SK-N-MC (cell line): ENCODE data around the gene PLN.
A peak's percentile ranks its signal among the peaks of the same experiment; 100 is the strongest.

ENCODE experiments used
- DNase-seq: peaks from one replicate; pipeline ENCODE4 v3.0.0-alpha.2; 2011; ENCODE audit warnings: low read depth, low spot score
- H3K27ac ChIP-seq: fragments of 200-600 bp; sonication (generic); 2 replicates; pipeline ENCODE4 v1.5.1; 2016; ENCODE audit warnings: mixed run types
- H3K36me3 ChIP-seq: fragments of 200-600 bp; sonication (generic); 2 replicates; pipeline ENCODE4 v1.6.1; 2017; ENCODE audit warnings: antibody characterized with exemption, low read length, mixed read lengths; ENCODE audit not compliant: insufficient read depth
- H3K4me3 ChIP-seq: fragments of 200-600 bp; sonication (generic); 2 replicates; pipeline ENCODE4 v1.5.1; 2016
- H3K9ac ChIP-seq: fragments of 200-600 bp; sonication (generic); 2 replicates; pipeline ENCODE4 v1.8.0; 2017; ENCODE audit warnings: mixed run types, mixed read lengths; ENCODE audit not compliant: insufficient read length
- H3K9me3 ChIP-seq: fragments of 200-600 bp; sonication (generic); 2 replicates; pipeline ENCODE4 v1.6.1; 2017; ENCODE audit warnings: low read depth, mild to moderate bottlenecking, antibody characterized with exemption, low read length, moderate library complexity, mixed read lengths
- EZH2 ChIP-seq: fragments of 200-600 bp; sonication (generic); IDR thresholded peaks from one replicate; pipeline ENCODE4 v1.6.1; 2017; ENCODE audit warnings: antibody characterized with exemption
- FOXP2 ChIP-seq: optimal IDR thresholded peaks from 2 replicates; pipeline ENCODE3; 2011; ENCODE audit warnings: mild to moderate bottlenecking, moderate library complexity; ENCODE audit not compliant: insufficient read depth; ENCODE audit errors: extremely low read length, control extremely low read depth
- POLR2AphosphoS5 ChIP-seq: IDR thresholded peaks from 2 replicates; pipeline ENCODE4 v1.6.1; 2012; ENCODE audit warnings: mild to moderate bottlenecking, low read depth, low read length, borderline replicate concordance

PLN gene

GRCh38 chr6:118580585-118581419, 32.7 kb downstream of the PLN start:
- no peak overlapping the region for H3K9ac ChIP-seq
- TF ChIP-seq EZH2 (no peak), FOXP2 (no peak), POLR2AphosphoS5 (no peak)
- H3K36me3 ChIP-seq: no peaks in the 10 kb centered on the region
- no peak overlapping the region for H3K27ac ChIP-seq
- DNase-seq: peak; percentile 44
- H3K9me3 ChIP-seq: no peaks in the 10 kb centered on the region
- H3K4me3 ChIP-seq: no peak overlapping the region

DNA sequence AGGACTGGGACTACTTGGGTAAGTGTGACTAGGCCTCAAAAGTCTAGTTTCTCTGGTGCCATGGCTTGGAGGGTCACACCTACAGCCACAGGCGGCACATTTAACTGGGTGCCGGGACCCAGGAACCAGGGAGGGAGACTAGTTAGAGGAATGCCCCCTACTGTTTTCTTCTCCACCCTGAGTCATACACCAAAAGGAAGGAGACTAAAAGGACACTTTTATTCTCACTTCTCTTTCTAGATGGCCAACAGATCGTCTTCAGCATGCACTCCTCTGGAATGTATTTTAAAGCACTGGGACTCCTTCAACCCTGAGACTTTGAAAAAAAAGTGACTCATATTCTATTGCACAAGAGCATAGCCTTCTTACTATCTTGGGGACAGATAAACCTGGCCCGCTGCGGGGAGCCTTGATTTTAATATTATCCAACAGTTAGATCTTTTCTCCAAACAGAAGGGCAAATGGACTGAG, 33.4 kb downstream of the PLN start:
- H3K36me3 ChIP-seq: no peaks in the 10 kb centered on the region
- no peak for TF ChIP-seq EZH2
- TF ChIP-seq POLR2AphosphoS5: no peak
- TF ChIP-seq FOXP2: no peak
- no peak overlapping the region for H3K9ac ChIP-seq
- no peak overlapping the region for H3K4me3 ChIP-seq
- no peak for DNase-seq
- H3K9me3 ChIP-seq: no peaks in the 10 kb centered on the region
- no peak overlapping the region for H3K27ac ChIP-seq

- Histone ChIP-seq H3K9ac (no peak overlapping the region), H3K9me3 (no peaks in the 10 kb centered on the region), H3K4me3 (no peak overlapping the region), H3K27ac (no peak overlapping the region), H3K36me3 (no peaks in the 10 kb centered on the region)
- no peak for TF ChIP-seq POLR2AphosphoS5
- TF ChIP-seq EZH2: no peak
- no peak for TF ChIP-seq FOXP2
- DNase-seq: no peak
These were observed 36.8 kb downstream of the PLN start for GRCh38 chr6:118584911-118585310.

DNA sequence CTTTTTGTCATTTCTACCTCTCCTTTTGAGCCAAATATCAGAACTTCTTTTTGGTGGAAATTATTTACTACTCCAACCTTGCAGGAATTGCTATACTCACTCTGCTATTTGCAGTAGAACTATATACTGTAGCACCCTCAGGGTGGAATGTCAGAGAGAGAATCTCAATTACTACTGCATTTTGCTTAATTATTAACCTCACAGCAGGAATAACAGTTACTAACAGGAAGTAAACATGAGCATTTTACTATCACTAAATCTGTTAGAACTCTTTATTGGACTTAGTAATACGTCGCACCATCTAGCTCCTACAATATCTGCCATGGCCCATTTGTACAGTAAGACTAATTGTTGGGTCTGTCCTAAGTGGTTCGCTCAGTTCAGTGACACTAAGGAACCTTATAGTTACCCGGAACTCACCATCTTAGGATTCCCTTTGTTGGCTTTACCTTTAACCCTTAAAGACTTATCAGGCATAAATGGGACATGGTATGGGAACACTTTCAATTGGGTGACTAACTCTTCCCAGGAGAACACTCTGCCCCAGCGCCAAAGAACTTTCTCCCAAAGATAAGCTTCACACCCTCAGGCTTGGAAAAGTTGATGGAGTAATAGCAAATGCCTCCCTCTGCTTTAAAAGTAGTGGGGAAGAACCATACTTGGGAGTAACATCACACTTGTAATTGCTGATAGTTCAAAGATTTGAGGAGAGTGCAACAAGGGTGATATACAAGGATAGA, 38.8 kb downstream of the PLN start:
- Histone ChIP-seq H3K27ac (no peak overlapping the region), H3K36me3 (no peaks in the 10 kb centered on the region), H3K9me3 (no peaks in the 10 kb centered on the region), H3K4me3 (no peak overlapping the region), H3K9ac (no peak overlapping the region)
- TF ChIP-seq EZH2: no peak
- TF ChIP-seq FOXP2: no peak
- TF ChIP-seq POLR2AphosphoS5: no peak
- no peak for DNase-seq

- H3K9me3 ChIP-seq: no peaks in the 10 kb centered on the region
- H3K36me3 ChIP-seq: no peaks in the 10 kb centered on the region
- H3K27ac ChIP-seq: no peak overlapping the region
- DNase-seq: no peak
- H3K4me3 ChIP-seq: no peak overlapping the region
- TF ChIP-seq POLR2AphosphoS5: no peak
- TF ChIP-seq FOXP2: no peak
- no peak for TF ChIP-seq EZH2
- no peak overlapping the region for H3K9ac ChIP-seq
These were observed 40.5 kb downstream of the PLN start for GRCh38 chr6:118588626-118589025.

GRCh38 chr6:118589186-118589585, 41.1 kb downstream of the PLN start:
- Histone ChIP-seq H3K27ac (no peak overlapping the region), H3K4me3 (no peak overlapping the region), H3K9me3 (no peaks in the 10 kb centered on the region), H3K9ac (no peak overlapping the region), H3K36me3 (no peaks in the 10 kb centered on the region)
- TF ChIP-seq EZH2 (no peak), FOXP2 (no peak), POLR2AphosphoS5 (no peak)
- no peak for DNase-seq

GRCh38 chr6:118589649-118590365, 41.7 kb downstream of the PLN start:
- H3K9me3 ChIP-seq: no peaks in the 10 kb centered on the region
- H3K27ac ChIP-seq: no peak overlapping the region
- no peaks in the 10 kb centered on the region for H3K36me3 ChIP-seq
- H3K9ac ChIP-seq: no peak overlapping the region
- TF ChIP-seq POLR2AphosphoS5 (no peak), FOXP2 (no peak), EZH2 (no peak)
- no peak overlapping the region for H3K4me3 ChIP-seq
- no peak for DNase-seq

GRCh38 chr6:118591897-118592296, 43.8 kb downstream of the PLN start:
- H3K4me3 ChIP-seq: no peak overlapping the region
- no peak for DNase-seq
- no peaks in the 10 kb centered on the region for H3K36me3 ChIP-seq
- TF ChIP-seq POLR2AphosphoS5 (no peak), EZH2 (no peak), FOXP2 (no peak)
- no peaks in the 10 kb centered on the region for H3K9me3 ChIP-seq
- H3K9ac ChIP-seq: no peak overlapping the region
- no peak overlapping the region for H3K27ac ChIP-seq
